Measurements from ENCODE around the gene ZBTB42.

ZBTB42 gene

GRCh38 chr14:104794099-104794498, 6.8 kb upstream of the ZBTB42 start:
- peaks cover 43% of the 10 kb centered on the region for H3K36me3 ChIP-seq (ENCODE audit: low read depth)
- H3K27ac ChIP-seq (ENCODE audit: poor library complexity, severe bottlenecking): peak overlapping the region; percentile 74
- no peaks in the 10 kb centered on the region for H3K9me3 ChIP-seq (ENCODE audit: severe bottlenecking)
- TF ChIP-seq CTCF (IDR thresholded peaks at IDR 0.05; ENCODE audit: poor library complexity, severe bottlenecking): no peak
- H3K4me3 ChIP-seq (ENCODE audit: severe bottlenecking): peak overlapping the region; percentile 88
- peaks cover 7% of the 10 kb centered on the region for H3K4me1 ChIP-seq (ENCODE audit: insufficient read depth, poor library complexity, severe bottlenecking)
- no peaks in the 10 kb centered on the region for H3K27me3 ChIP-seq (ENCODE audit: insufficient read depth, poor library complexity, severe bottlenecking)
- DNase-seq (ENCODE audit: low spot score): no peak
- peak; percentile 62 for ATAC-seq (ENCODE audit: low read depth)

- no peaks in the 10 kb centered on the region for H3K27me3 ChIP-seq (ENCODE audit: insufficient read depth, poor library complexity, severe bottlenecking)
- peak; percentile 33 for ATAC-seq (ENCODE audit: low read depth)
- no peak for TF ChIP-seq CTCF (IDR thresholded peaks at IDR 0.05; ENCODE audit: poor library complexity, severe bottlenecking)
- no peaks in the 10 kb centered on the region for H3K9me3 ChIP-seq (ENCODE audit: severe bottlenecking)
- H3K36me3 ChIP-seq (ENCODE audit: low read depth): peaks cover 37% of the 10 kb centered on the region
- peak overlapping the region; percentile 74 for H3K27ac ChIP-seq (ENCODE audit: poor library complexity, severe bottlenecking)
- H3K4me1 ChIP-seq (ENCODE audit: insufficient read depth, poor library complexity, severe bottlenecking): peaks cover 7% of the 10 kb centered on the region
- H3K4me3 ChIP-seq (ENCODE audit: severe bottlenecking): peak overlapping the region; percentile 88
- DNase-seq (ENCODE audit: low spot score): no peak
Observed at GRCh38 chr14:104794631-104794992, 6.3 kb upstream of the ZBTB42 start.

GRCh38 chr14:104794993-104795780, 5.7 kb upstream of the ZBTB42 start, which contains the start of gene AKT1:
TSS of gene AKT1 (minus strand) at chr14:104795748. CDS start at chr14:104792643, 3,105 bp downstream.
- Histone ChIP-seq H3K9me3 (ENCODE audit: severe bottlenecking) (no peaks in the 10 kb centered on the region), H3K4me1 (ENCODE audit: insufficient read depth, poor library complexity, severe bottlenecking) (peaks cover 7% of the 10 kb centered on the region), H3K27me3 (ENCODE audit: insufficient read depth, poor library complexity, severe bottlenecking) (no peaks in the 10 kb centered on the region), H3K36me3 (ENCODE audit: low read depth) (peaks cover 33% of the 10 kb centered on the region), H3K4me3 (ENCODE audit: severe bottlenecking) (peak within 1 kb of the TSS; percentile 88), H3K27ac (ENCODE audit: poor library complexity, severe bottlenecking) (peak within 1 kb of the TSS; percentile 74)
- DNase-seq (ENCODE audit: low spot score) (no peak), ATAC-seq (ENCODE audit: low read depth) (no peak; the same call in 2 of the 3 replicates)
- TF ChIP-seq CTCF (IDR thresholded peaks at IDR 0.05; ENCODE audit: poor library complexity, severe bottlenecking): no peak

GRCh38 chr14:104795781-104796686, 4.9 kb upstream of the ZBTB42 start:
- Histone ChIP-seq H3K4me1 (ENCODE audit: insufficient read depth, poor library complexity, severe bottlenecking) (peaks cover 7% of the 10 kb centered on the region), H3K9me3 (ENCODE audit: severe bottlenecking) (no peaks in the 10 kb centered on the region), H3K27ac (ENCODE audit: poor library complexity, severe bottlenecking) (peak overlapping the region; percentile 17), H3K4me3 (ENCODE audit: severe bottlenecking) (peak overlapping the region; percentile 88), H3K36me3 (ENCODE audit: low read depth) (peaks cover 25% of the 10 kb centered on the region), H3K27me3 (ENCODE audit: insufficient read depth, poor library complexity, severe bottlenecking) (no peaks in the 10 kb centered on the region)
- ATAC-seq (ENCODE audit: low read depth) (peak; percentile 43), DNase-seq (ENCODE audit: low spot score) (no peak)
- no peak for TF ChIP-seq CTCF (IDR thresholded peaks at IDR 0.05; ENCODE audit: poor library complexity, severe bottlenecking)
